ENCODE measurements around the gene PACS2.
"Not testable (repeated sequence)": the region's sequence is repeated elsewhere in the genome, so short reads cannot be mapped to it uniquely, and the experiment has no call there.

PACS2 gene

GRCh38 chr14:105354541-105354940, 40.0 kb downstream of the PACS2 start:
- DNase-seq, result no peak

- no peak for DNase-seq
Observed at GRCh38 chr14:105355049-105355575, 40.6 kb downstream of the PACS2 start.

- DNase-seq, result no peak
Observed at GRCh38 chr14:105355850-105356604, 41.5 kb downstream of the PACS2 start.

GRCh38 chr14:105356927-105357326, 42.4 kb downstream of the PACS2 start:
- no peak for DNase-seq

- DNase-seq, result no peak
Observed at GRCh38 chr14:105357626-105358025, 43.1 kb downstream of the PACS2 start.

- no peak for DNase-seq
Observed at GRCh38 chr14:105358140-105358846, 43.7 kb downstream of the PACS2 start.

- no peak for DNase-seq
Observed at GRCh38 chr14:105358943-105359342, 44.4 kb downstream of the PACS2 start.

GRCh38 chr14:105361412-105361811, 46.9 kb downstream of the PACS2 start:
- not testable (repeated sequence) for DNase-seq

- DNase-seq, result peak; percentile 83
Observed at GRCh38 chr14:105363847-105364708, 49.5 kb downstream of the PACS2 start.

- DNase-seq, result no peak
Observed at GRCh38 chr14:105365101-105365500, 50.6 kb downstream of the PACS2 start.

- DNase-seq, result no peak
Observed at GRCh38 chr14:105365681-105366080, 51.1 kb downstream of the PACS2 start.

GRCh38 chr14:105366386-105367074, 52.0 kb downstream of the PACS2 start:
- DNase-seq, result no peak

- no peak for DNase-seq
Observed at GRCh38 chr14:105367116-105368031, 52.8 kb downstream of the PACS2 start.

GRCh38 chr14:105368032-105368417, 53.5 kb downstream of the PACS2 start:
- no peak for DNase-seq

GRCh38 chr14:105368426-105368825, 53.9 kb downstream of the PACS2 start:
- no peak for DNase-seq

GRCh38 chr14:105368910-105369652, 54.5 kb downstream of the PACS2 start:
- no peak for DNase-seq

- no peak for DNase-seq
Observed at GRCh38 chr14:105369653-105370040, 55.1 kb downstream of the PACS2 start.

GRCh38 chr14:105374389-105374788, 59.8 kb downstream of the PACS2 start:
- no peak for DNase-seq

GRCh38 chr14:105375635-105376057, 61.1 kb downstream of the PACS2 start:
- DNase-seq, result peak; percentile 27

All from hematopoietic multipotent progenitor cell treated with erythropoietin and hydrocortisone succinate and interleukin-3 and kit ligand, for 6 days (in vitro differentiated cells).